Peyer's patch (tissue), 4 donors: ENCODE data around the gene ZNF605.

Experiments used
- CTCF ChIP-seq, 6 experiments: fragments of 450-650 bp in 4 of 6; fragments of 200-600 bp in 2 of 6; sonication (generic) in 1 of 6; IDR thresholded peaks; one replicate each; pipeline ENCODE4 v1.5.1; 2017 to 2019; ENCODE audit warnings: antibody characterized with exemption in 6 of 6, mild to moderate bottlenecking in 3 of 6, moderate library complexity in 1 of 6
- POLR2A ChIP-seq, 2 donors: fragments of 450-650 bp; IDR thresholded peaks; one replicate each; pipeline ENCODE4 v1.5.1; 2017; ENCODE audit warnings: antibody characterized with exemption in 2 of 2, mild to moderate bottlenecking in 2 of 2, moderate library complexity in 2 of 2

- TF ChIP-seq CTCF (IDR thresholded peaks at IDR 0.05) (no peak), POLR2A (IDR thresholded peaks at IDR 0.05) (no peak)
Observed at GRCh38 chr12:132872975-132873421, 83.1 kb downstream of the ZNF605 start.
